ENCODE measurements around the gene WFDC5. TPM values are rescaled to one million over a fixed set of nuclear protein-coding genes. Genes with fewer than 3 reads are reported as not detected.

WFDC5 gene
- total and polyA plus RNA-seq, 7 donors: 0.39 TPM; not detected in 6

DNA sequence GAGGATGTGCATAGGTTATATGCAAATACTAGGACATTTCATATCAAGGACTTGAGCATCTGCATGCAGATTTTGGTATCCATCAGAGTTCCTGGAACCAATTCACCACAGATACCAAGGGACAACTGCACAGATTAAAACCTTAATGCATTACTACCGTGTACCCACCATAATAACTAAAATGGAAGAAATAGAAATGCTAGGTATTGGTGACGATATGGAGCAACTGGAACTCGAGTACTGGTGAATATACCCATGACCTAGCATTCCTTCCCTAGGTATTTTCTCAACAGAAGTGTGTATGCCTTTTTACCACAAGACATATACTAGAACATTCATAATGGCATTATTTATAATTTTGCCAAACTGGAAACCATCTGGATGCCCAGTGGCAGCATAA, 32.5 kb downstream of the WFDC5 start:
- Histone ChIP-seq H3K36me3 (peaks cover 0 to 34% (median 4%) of the 10 kb centered on the region in 4 donors), H3K4me1 (peaks cover 0 to 2% (median under 1%) of the 10 kb centered on the region in 4 donors), H3K4me3 (no peak overlapping the region), H3K27me3 (no peaks in the 10 kb centered on the region), H3K27ac (no peak overlapping the region), H3K9me3 (peaks cover 0 to 5% (median 3%) of the 10 kb centered on the region in 4 donors)
- intact Hi-C loops (cut with DNase I): no loop called here
- no peak for TF ChIP-seq EP300 (IDR thresholded peaks at IDR 0.05)
- TF ChIP-seq, protein P1, sequence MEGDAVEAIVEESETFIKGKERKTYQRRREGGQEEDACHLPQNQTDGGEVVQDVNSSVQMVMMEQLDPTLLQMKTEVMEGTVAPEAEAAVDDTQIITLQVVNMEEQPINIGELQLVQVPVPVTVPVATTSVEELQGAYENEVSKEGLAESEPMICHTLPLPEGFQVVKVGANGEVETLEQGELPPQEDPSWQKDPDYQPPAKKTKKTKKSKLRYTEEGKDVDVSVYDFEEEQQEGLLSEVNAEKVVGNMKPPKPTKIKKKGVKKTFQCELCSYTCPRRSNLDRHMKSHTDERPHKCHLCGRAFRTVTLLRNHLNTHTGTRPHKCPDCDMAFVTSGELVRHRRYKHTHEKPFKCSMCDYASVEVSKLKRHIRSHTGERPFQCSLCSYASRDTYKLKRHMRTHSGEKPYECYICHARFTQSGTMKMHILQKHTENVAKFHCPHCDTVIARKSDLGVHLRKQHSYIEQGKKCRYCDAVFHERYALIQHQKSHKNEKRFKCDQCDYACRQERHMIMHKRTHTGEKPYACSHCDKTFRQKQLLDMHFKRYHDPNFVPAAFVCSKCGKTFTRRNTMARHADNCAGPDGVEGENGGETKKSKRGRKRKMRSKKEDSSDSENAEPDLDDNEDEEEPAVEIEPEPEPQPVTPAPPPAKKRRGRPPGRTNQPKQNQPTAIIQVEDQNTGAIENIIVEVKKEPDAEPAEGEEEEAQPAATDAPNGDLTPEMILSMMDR (IDR thresholded peaks at IDR 0.05): no peak
- no peak for TF ChIP-seq POLR2A (IDR thresholded peaks at IDR 0.05)
- no peak for TF ChIP-seq POLR2AphosphoS5 (IDR thresholded peaks at IDR 0.05)
- DNase-seq: no peak
- 98 to 100% methylated on average over 3 of the region's 3 CpGs for WGBS, 2 donors

- H3K36me3 ChIP-seq: peaks cover 0 to 41% (median 10%) of the 10 kb centered on the region in 4 donors
- WGBS, 2 donors: 71 to 82% methylated on average over 5 of the region's 5 CpGs
- intact Hi-C loops (cut with DNase I): no loop called here
- H3K4me3 ChIP-seq: no peak overlapping the region
- H3K4me1 ChIP-seq: no peaks in the 10 kb centered on the region
- H3K27me3 ChIP-seq: no peaks in the 10 kb centered on the region
- H3K27ac ChIP-seq: no peak overlapping the region
- peaks cover 0 to 5% (median 3%) of the 10 kb centered on the region in 4 donors for H3K9me3 ChIP-seq
- no peak for DNase-seq
- no peak for TF ChIP-seq EP300 (IDR thresholded peaks at IDR 0.05)
- TF ChIP-seq POLR2AphosphoS5 (IDR thresholded peaks at IDR 0.05): no peak
- TF ChIP-seq, protein P1 (IDR thresholded peaks at IDR 0.05): no peak
- no peak for TF ChIP-seq POLR2A (IDR thresholded peaks at IDR 0.05)
These were observed 33.9 kb downstream of the WFDC5 start for GRCh38 chr20:45080867-45081624.

- intact Hi-C loops (cut with DNase I): no loop called here
- no peaks in the 10 kb centered on the region for H3K4me1 ChIP-seq
- peaks cover 0 to 56% (median 20%) of the 10 kb centered on the region in 4 donors for H3K36me3 ChIP-seq
- TF ChIP-seq, protein P1 (IDR thresholded peaks at IDR 0.05): no peak
- H3K9me3 ChIP-seq: peaks cover 0 to 4% (median 2%) of the 10 kb centered on the region in 4 donors
- WGBS, 2 donors: 95 to 97% methylated on average over 3 of the region's 3 CpGs
- H3K27me3 ChIP-seq: no peaks in the 10 kb centered on the region
- H3K27ac ChIP-seq: no peak overlapping the region
- no peak for DNase-seq
- no peak overlapping the region for H3K4me3 ChIP-seq
These were observed 37.4 kb downstream of the WFDC5 start for GRCh38 chr20:45077559-45077958.

GRCh38 chr20:45073221-45073620, 41.8 kb downstream of the WFDC5 start:
- DNase-seq: no peak
- Histone ChIP-seq H3K4me1 (peaks cover 0 to 11% (median under 1%) of the 10 kb centered on the region in 4 donors), H3K27me3 (no peaks in the 10 kb centered on the region), H3K9me3 (no peaks in the 10 kb centered on the region), H3K4me3 (no peak overlapping the region), H3K36me3 (peaks cover 0 to 24% (median 16%) of the 10 kb centered on the region in 4 donors), H3K27ac (no peak overlapping the region)
- TF ChIP-seq, protein P1 (IDR thresholded peaks at IDR 0.05): no peak
- TF ChIP-seq EP300 (IDR thresholded peaks at IDR 0.05) (no peak), POLR2A (IDR thresholded peaks at IDR 0.05) (no peak), POLR2AphosphoS5 (IDR thresholded peaks at IDR 0.05) (no peak)
- intact Hi-C loops (cut with DNase I): no loop called here
- WGBS, 2 donors: 92 to 93% methylated on average over 3 of the region's 3 CpGs

Data from sigmoid colon (tissue), 7 donors.